GM19099 (cell line): ENCODE measurements around the gene MYO1D.

Source experiments
- POLR2A ChIP-seq: IDR thresholded peaks from 3 replicates; pipeline ENCODE4 v1.6.1; 2011; ENCODE audit warnings: low read depth; ENCODE audit not compliant: insufficient read length; ENCODE audit errors: extremely low read depth

The MYO1D gene

GRCh38 chr17:32834104-32834503, 42.8 kb downstream of the MYO1D start:
- TF ChIP-seq POLR2A, result no peak

- no peak for TF ChIP-seq POLR2A
Measured at GRCh38 chr17:32833526-32833925, 43.4 kb downstream of the MYO1D start.

GRCh38 chr17:32833076-32833475, 43.8 kb downstream of the MYO1D start:
- TF ChIP-seq POLR2A, result no peak

GRCh38 chr17:32831627-32832243, 45.2 kb downstream of the MYO1D start:
- no peak for TF ChIP-seq POLR2A

GRCh38 chr17:32831223-32831622, 45.7 kb downstream of the MYO1D start:
- TF ChIP-seq POLR2A, result no peak

GRCh38 chr17:32828822-32829221, 48.1 kb downstream of the MYO1D start:
- TF ChIP-seq POLR2A, result no peak

GRCh38 chr17:32827227-32827626, 49.7 kb downstream of the MYO1D start:
- TF ChIP-seq POLR2A, result no peak

- TF ChIP-seq POLR2A, result no peak
Measured at GRCh38 chr17:32826076-32826475, 50.8 kb downstream of the MYO1D start.

- TF ChIP-seq POLR2A, result no peak
Measured at GRCh38 chr17:32824334-32824733, 52.6 kb downstream of the MYO1D start.

GRCh38 chr17:32822996-32823395, 53.9 kb downstream of the MYO1D start:
- TF ChIP-seq POLR2A, result no peak

GRCh38 chr17:32820440-32820839, 56.5 kb downstream of the MYO1D start:
- no peak for TF ChIP-seq POLR2A

- no peak for TF ChIP-seq POLR2A
Measured at GRCh38 chr17:32819787-32820186, 57.1 kb downstream of the MYO1D start.

GRCh38 chr17:32819035-32819434, 57.9 kb downstream of the MYO1D start:
- TF ChIP-seq POLR2A, result no peak

GRCh38 chr17:32815460-32815859, 61.5 kb downstream of the MYO1D start:
- TF ChIP-seq POLR2A, result no peak

- TF ChIP-seq POLR2A, result no peak
Measured at GRCh38 chr17:32814836-32815235, 62.1 kb downstream of the MYO1D start.

GRCh38 chr17:32813021-32813420, 63.9 kb downstream of the MYO1D start:
- no peak for TF ChIP-seq POLR2A

- no peak for TF ChIP-seq POLR2A
Measured at GRCh38 chr17:32810690-32811089, 66.2 kb downstream of the MYO1D start.
